Activated naive CD4-positive, alpha-beta T cell (primary cell): ENCODE results near the gene KLHDC4.

ENCODE experiments used
- DNase-seq, 4 experiments: peaks; one replicate each; lab custom pipeline; 2025; lab: John Stamatoyannopoulos, UW

KLHDC4 gene

GRCh38 chr16:87658564-87659225 is 107.1 kb downstream of the KLHDC4 start:
- DNase-seq: no peak
